ENCODE data around the gene FOXD4. TPM values are rescaled to one million over a fixed set of nuclear protein-coding genes. Genes with fewer than 3 reads are reported as not detected.
"Not testable (repeated sequence)": the region's sequence is repeated elsewhere in the genome, so short reads cannot be mapped to it uniquely, and the experiment has no call there.

FOXD4 gene
- not detected for total RNA-seq

- DNase-seq; intact Hi-C loops (cut with micrococcal nuclease); H3K36me3 Mint-ChIP-seq (ENCODE audit: low read depth); H3K9me3 Mint-ChIP-seq; H3K27ac Mint-ChIP-seq; CTCF ChIA-PET: not testable (repeated sequence)
- peaks cover 18% of the 10 kb centered on the region for H3K4me1 Mint-ChIP-seq (ENCODE audit: low read depth)
- peak within 1 kb of the TSS; percentile 64 for H3K4me3 Mint-ChIP-seq
- peaks cover 24% of the 10 kb centered on the region for H3K27me3 Mint-ChIP-seq (ENCODE audit: low read depth)
These were observed at the start of gene FOXD4 for GRCh38 chr9:117995-118467. Gene FOXD4, minus strand, starts transcription at chr9:118417. Its CDS starts 298 bp downstream, at chr9:118119.

DNA sequence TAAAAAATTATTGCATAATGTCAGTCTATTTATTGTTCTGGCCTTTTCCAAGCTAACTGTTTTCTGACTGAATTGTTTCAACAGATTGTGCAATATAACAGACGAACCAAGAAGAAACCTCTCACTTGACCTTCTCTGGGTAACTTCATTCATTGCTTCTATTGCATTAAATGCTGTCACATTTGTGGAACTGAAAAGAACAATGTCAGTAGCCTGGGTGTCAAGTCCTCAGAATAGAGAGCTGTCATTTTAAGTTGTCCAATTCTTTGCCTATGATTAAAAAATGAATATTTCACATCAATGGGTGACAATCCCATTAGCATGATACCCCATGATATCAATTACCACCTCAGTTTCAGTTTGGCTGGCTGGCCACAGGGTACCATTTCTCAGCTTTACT, 41.7 kb upstream of the FOXD4 start:
- H3K27ac Mint-ChIP-seq; DNase-seq; H3K4me1 Mint-ChIP-seq (ENCODE audit: low read depth); H3K36me3 Mint-ChIP-seq (ENCODE audit: low read depth); intact Hi-C loops (cut with micrococcal nuclease); H3K4me3 Mint-ChIP-seq; CTCF ChIA-PET; H3K27me3 Mint-ChIP-seq (ENCODE audit: low read depth); H3K9me3 Mint-ChIP-seq: not testable (repeated sequence)

DNA sequence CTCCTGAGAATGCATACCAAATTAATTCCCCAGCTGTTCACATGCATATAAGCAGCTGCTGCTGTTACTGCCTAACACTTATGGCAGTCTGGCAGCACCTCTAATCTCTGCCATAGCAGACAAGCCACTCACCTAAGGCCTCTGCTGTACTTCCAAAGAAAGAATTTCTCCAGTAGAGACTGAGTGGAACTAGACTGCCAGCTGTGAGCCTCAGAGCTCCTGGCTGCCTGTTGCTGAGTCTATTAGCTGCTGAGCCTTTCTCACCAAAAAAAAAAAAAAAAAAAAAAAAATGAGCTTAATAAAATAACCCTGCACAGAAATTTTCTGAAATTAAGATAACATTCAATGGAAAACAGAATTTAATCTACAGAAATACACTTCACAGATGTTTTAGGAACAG, 33.0 kb upstream of the FOXD4 start:
- H3K27ac Mint-ChIP-seq; H3K4me3 Mint-ChIP-seq; H3K9me3 Mint-ChIP-seq; H3K27me3 Mint-ChIP-seq (ENCODE audit: low read depth); CTCF ChIA-PET; H3K36me3 Mint-ChIP-seq (ENCODE audit: low read depth); H3K4me1 Mint-ChIP-seq (ENCODE audit: low read depth); DNase-seq; intact Hi-C loops (cut with micrococcal nuclease): not testable (repeated sequence)

- H3K36me3 Mint-ChIP-seq (ENCODE audit: low read depth); H3K4me3 Mint-ChIP-seq; H3K27me3 Mint-ChIP-seq (ENCODE audit: low read depth); DNase-seq; CTCF ChIA-PET; intact Hi-C loops (cut with micrococcal nuclease); H3K9me3 Mint-ChIP-seq; H3K4me1 Mint-ChIP-seq (ENCODE audit: low read depth); H3K27ac Mint-ChIP-seq: not testable (repeated sequence)
These were observed 21.7 kb upstream of the FOXD4 start for GRCh38 chr9:139880-140279.

- Mint-ChIP-seq H3K4me1 (ENCODE audit: low read depth) (peaks cover 21% of the 10 kb centered on the region), H3K4me3 (peak overlapping the region; percentile 64), H3K27me3 (ENCODE audit: low read depth) (peaks cover 28% of the 10 kb centered on the region)
- peak; percentile 33 for DNase-seq
- intact Hi-C loops (cut with micrococcal nuclease); H3K36me3 Mint-ChIP-seq (ENCODE audit: low read depth); CTCF ChIA-PET; H3K27ac Mint-ChIP-seq; H3K9me3 Mint-ChIP-seq: not testable (repeated sequence)
These were observed 848 bp downstream of the FOXD4 start for GRCh38 chr9:117144-117994.

GRCh38 chr9:116239-117077, 1.8 kb downstream of the FOXD4 start:
- intact Hi-C loops (cut with micrococcal nuclease); H3K4me3 Mint-ChIP-seq; H3K27ac Mint-ChIP-seq; H3K9me3 Mint-ChIP-seq; H3K36me3 Mint-ChIP-seq (ENCODE audit: low read depth); DNase-seq; CTCF ChIA-PET: not testable (repeated sequence)
- Mint-ChIP-seq H3K27me3 (ENCODE audit: low read depth) (peaks cover 28% of the 10 kb centered on the region), H3K4me1 (ENCODE audit: low read depth) (peaks cover 21% of the 10 kb centered on the region)

DNA sequence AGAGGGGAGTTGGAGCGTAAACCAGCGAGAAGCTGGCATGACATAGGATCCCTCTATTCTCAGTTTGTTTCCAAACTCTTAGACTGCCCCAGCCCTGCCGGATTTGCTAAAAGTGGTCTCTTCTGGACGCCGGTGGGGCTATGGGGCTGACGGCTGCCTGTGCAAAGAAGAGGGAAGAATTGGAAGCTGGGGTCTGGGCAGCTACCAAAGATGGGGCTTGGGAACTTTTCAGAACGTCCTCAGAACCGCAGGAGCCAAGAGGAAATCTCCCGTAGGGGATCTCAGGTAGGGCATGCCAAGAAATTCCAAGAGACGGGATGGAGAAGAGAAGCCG, 3.1 kb downstream of the FOXD4 start:
- intact Hi-C loops (cut with micrococcal nuclease); CTCF ChIA-PET; H3K36me3 Mint-ChIP-seq (ENCODE audit: low read depth); DNase-seq; H3K9me3 Mint-ChIP-seq; H3K27ac Mint-ChIP-seq: not testable (repeated sequence)
- Mint-ChIP-seq H3K4me3 (peak overlapping the region; percentile 59), H3K27me3 (ENCODE audit: low read depth) (peaks cover 28% of the 10 kb centered on the region), H3K4me1 (ENCODE audit: low read depth) (peaks cover 21% of the 10 kb centered on the region)

- H3K9me3 Mint-ChIP-seq; CTCF ChIA-PET; H3K27ac Mint-ChIP-seq; intact Hi-C loops (cut with micrococcal nuclease); H3K36me3 Mint-ChIP-seq (ENCODE audit: low read depth); DNase-seq: not testable (repeated sequence)
- peaks cover 31% of the 10 kb centered on the region for H3K27me3 Mint-ChIP-seq (ENCODE audit: low read depth)
- peak overlapping the region; percentile 75 for H3K4me3 Mint-ChIP-seq
- peaks cover 21% of the 10 kb centered on the region for H3K4me1 Mint-ChIP-seq (ENCODE audit: low read depth)
These were observed 3.7 kb downstream of the FOXD4 start for GRCh38 chr9:114267-115117.

- H3K9me3 Mint-ChIP-seq; CTCF ChIA-PET; intact Hi-C loops (cut with micrococcal nuclease); H3K27ac Mint-ChIP-seq; H3K36me3 Mint-ChIP-seq (ENCODE audit: low read depth): not testable (repeated sequence)
- peak overlapping the region; percentile 75 for H3K4me3 Mint-ChIP-seq
- H3K4me1 Mint-ChIP-seq (ENCODE audit: low read depth), result peaks cover 24% of the 10 kb centered on the region
- H3K27me3 Mint-ChIP-seq (ENCODE audit: low read depth), result peaks cover 33% of the 10 kb centered on the region
- DNase-seq, result peak; percentile 66
These were observed 4.5 kb downstream of the FOXD4 start for GRCh38 chr9:113468-114266.

DNA sequence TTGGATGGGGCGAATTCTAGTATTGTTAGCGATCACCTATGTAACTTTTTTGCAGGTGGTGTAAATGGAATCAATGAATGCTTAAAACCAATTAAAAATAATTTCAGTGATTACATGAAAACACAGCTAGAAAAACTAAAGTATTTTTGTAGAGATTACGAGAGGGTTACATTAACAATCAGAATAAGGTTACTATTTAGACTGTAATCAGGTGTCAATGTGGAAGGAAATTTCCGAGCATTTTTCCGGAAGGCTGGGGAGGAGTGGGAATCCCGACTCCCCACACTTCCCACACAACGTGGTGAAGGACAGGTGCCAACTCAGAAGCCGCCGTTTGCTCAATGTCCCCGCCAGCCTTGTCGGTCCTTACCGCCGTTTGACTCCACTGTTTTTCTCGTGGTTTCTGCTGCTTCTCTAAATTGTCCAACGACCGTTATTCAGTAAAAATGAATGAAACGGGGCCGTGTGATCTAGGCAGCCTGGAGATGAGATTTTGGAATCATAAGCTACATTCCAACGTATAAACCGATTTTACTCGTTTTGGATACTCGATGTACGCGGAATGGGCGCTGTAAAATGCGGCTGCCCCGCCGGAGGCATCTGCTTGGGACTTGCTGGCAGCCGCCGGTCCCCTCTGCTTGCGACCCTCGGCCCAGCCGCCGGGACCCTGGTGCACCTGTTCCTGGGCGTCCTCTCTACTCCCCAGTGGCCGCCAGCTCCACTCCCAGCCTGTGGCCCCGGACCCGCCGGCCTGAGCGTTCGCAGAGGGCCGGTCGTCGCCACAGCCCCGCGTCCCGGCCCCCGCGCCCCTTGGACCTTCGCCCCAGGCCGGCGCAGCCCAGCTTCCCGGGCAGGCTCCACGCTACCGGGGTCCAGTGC, 5.4 kb downstream of the FOXD4 start:
- CTCF ChIA-PET; H3K36me3 Mint-ChIP-seq (ENCODE audit: low read depth); H3K27ac Mint-ChIP-seq; DNase-seq; H3K9me3 Mint-ChIP-seq; intact Hi-C loops (cut with micrococcal nuclease): not testable (repeated sequence)
- peaks cover 21% of the 10 kb centered on the region for H3K4me1 Mint-ChIP-seq (ENCODE audit: low read depth)
- H3K27me3 Mint-ChIP-seq (ENCODE audit: low read depth), result peaks cover 30% of the 10 kb centered on the region
- H3K4me3 Mint-ChIP-seq, result peak overlapping the region; percentile 42

DNA sequence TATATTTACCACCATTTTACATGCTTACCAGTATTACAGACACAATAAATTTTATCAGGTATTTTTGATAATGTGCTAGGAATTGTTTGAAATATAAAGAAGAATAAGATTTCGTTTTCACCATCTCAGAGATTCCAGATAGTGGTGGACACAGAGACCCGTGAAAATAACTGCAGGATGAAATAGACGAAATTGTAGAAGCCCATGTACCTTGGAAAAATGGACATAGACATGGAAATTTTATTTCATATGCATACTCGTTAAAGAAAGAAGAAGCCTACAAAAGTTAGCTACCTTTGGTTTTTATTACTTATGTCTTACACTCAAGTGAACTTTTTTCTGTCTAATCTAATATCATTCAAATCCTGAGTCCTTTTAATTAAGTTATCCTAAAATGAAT, 7.5 kb downstream of the FOXD4 start:
- H3K36me3 Mint-ChIP-seq (ENCODE audit: low read depth); H3K27ac Mint-ChIP-seq; H3K9me3 Mint-ChIP-seq; intact Hi-C loops (cut with micrococcal nuclease); CTCF ChIA-PET; DNase-seq; H3K4me3 Mint-ChIP-seq: not testable (repeated sequence)
- peaks cover 32% of the 10 kb centered on the region for H3K27me3 Mint-ChIP-seq (ENCODE audit: low read depth)
- peaks cover 15% of the 10 kb centered on the region for H3K4me1 Mint-ChIP-seq (ENCODE audit: low read depth)
